Calu3 (cell line): Measurements from ENCODE around the gene TMCC1. TPM values are rescaled to one million over a fixed set of nuclear protein-coding genes. Genes with fewer than 3 reads are reported as not detected.

ENCODE experiments used
- BruUV-seq: library from RNA; stranded (reverse); fragments of 400-500 nt; replicated peaks from 2 replicates; lab custom pipeline; 2021; lab: Mats Ljungman, UMichigan
- CTCF ChIA-PET: fragments of 300-600 bp; sonication (Branson Sonifier 250); formaldehyde crosslinking; loops from one replicate; lab custom pipeline; 2022; ENCODE audit warnings: antibody characterized with exemption; lab: Charles Lee
- DNase-seq: peaks from one replicate; pipeline ENCODE4 v3.0.0; 2022
- H3K27ac Mint-ChIP-seq: one replicate; pipeline ENCODE4 v1.8.0; 2022; ENCODE audit warnings: mixed read lengths; ENCODE audit not compliant: unreplicated experiment
- H3K27me3 Mint-ChIP-seq: one replicate; pipeline ENCODE4 v1.8.0; 2022; ENCODE audit warnings: mixed read lengths; ENCODE audit not compliant: unreplicated experiment
- H3K36me3 Mint-ChIP-seq: one replicate; pipeline ENCODE4 v1.8.0; 2022; ENCODE audit warnings: mild to moderate bottlenecking, moderate library complexity, mixed read lengths; ENCODE audit not compliant: insufficient read depth, unreplicated experiment
- H3K4me1 Mint-ChIP-seq: one replicate; pipeline ENCODE4 v1.8.0; 2022; ENCODE audit warnings: mild to moderate bottlenecking, low read depth, mixed read lengths; ENCODE audit not compliant: unreplicated experiment
- H3K4me3 Mint-ChIP-seq: one replicate; pipeline ENCODE4 v1.8.0; 2022; ENCODE audit warnings: mild to moderate bottlenecking, low read depth, moderate library complexity, mixed read lengths; ENCODE audit not compliant: unreplicated experiment
- H3K9me3 Mint-ChIP-seq: one replicate; pipeline ENCODE4 v1.8.0; 2022; ENCODE audit warnings: low read depth, mixed read lengths; ENCODE audit not compliant: unreplicated experiment
- CTCF ChIP-seq: fragments of 200-600 bp; IDR thresholded peaks from one replicate; pipeline ENCODE4 v1.8.0; 2022; ENCODE audit warnings: antibody characterized with exemption; ENCODE audit not compliant: unreplicated experiment
- intact Hi-C: fragments of 100-400 bp; cut with micrococcal nuclease; formaldehyde crosslinking; loops from one replicate; pipeline ENCODE4 v1.10.0; 2022; ENCODE audit not compliant: unreplicated experiment
- total RNA-seq: library from RNA; stranded (reverse); gene quantifications from 2 replicates; pipeline ENCODE4 v1.2.3, GENCODE V29; 2022

The TMCC1 gene
- total RNA-seq, 1 experiment from 2014 or later: 57.2 TPM

- no peak for DNase-seq
- Mint-ChIP-seq H3K9me3 (no peaks in the 10 kb centered on the region), H3K27me3 (no peaks in the 10 kb centered on the region), H3K4me1 (peaks cover 5% of the 10 kb centered on the region), H3K36me3 (no peaks in the 10 kb centered on the region), H3K4me3 (no peak overlapping the region), H3K27ac (no peak overlapping the region)
- TF ChIP-seq CTCF: no peak
- no TSS peak for BruUV-seq
- intact Hi-C loops: no loop called here
- CTCF ChIA-PET: interaction anchor here (0.8 kb wide), 1 partner anchor 13 kb away, joined by 3 read pairs; no protein-coding TSS in a partner anchor
These were observed 123.9 kb downstream of the TMCC1 start for GRCh38 chr3:129769616-129770015.

GRCh38 chr3:129768728-129769127, 124.8 kb downstream of the TMCC1 start:
- Mint-ChIP-seq H3K4me1 (peaks cover 14% of the 10 kb centered on the region), H3K9me3 (no peaks in the 10 kb centered on the region)

GRCh38 chr3:129766135-129766534, 127.4 kb downstream of the TMCC1 start:
- DNase-seq: no peak

More at GRCh38 chr3:129768728-129769127, 124.8 kb downstream of the TMCC1 start:
- BruUV-seq: no TSS peak
- TF ChIP-seq CTCF: no peak
- no peak for DNase-seq
- Mint-ChIP-seq H3K27me3 (no peaks in the 10 kb centered on the region), H3K27ac (no peak overlapping the region), H3K4me3 (no peak overlapping the region), H3K36me3 (no peaks in the 10 kb centered on the region)
- CTCF ChIA-PET: interaction anchor here (0.6 kb wide), 1 partner anchor 22 kb away, joined by 5 read pairs; no protein-coding TSS in a partner anchor
- intact Hi-C loops: no loop called here

GRCh38 chr3:129764090-129764489, 129.4 kb downstream of the TMCC1 start:
- H3K4me3 Mint-ChIP-seq: no peak overlapping the region
- peaks cover 2% of the 10 kb centered on the region for H3K9me3 Mint-ChIP-seq
- CTCF ChIA-PET: interaction anchor here (0.7 to 1.6 kb wide), 3 partner anchors 22 to 924 kb away, joined by 3 to 7 read pairs (median 3); no protein-coding TSS in a partner anchor
- peaks cover 15% of the 10 kb centered on the region for H3K4me1 Mint-ChIP-seq
- no peak for TF ChIP-seq CTCF
- BruUV-seq: no TSS peak
- H3K27me3 Mint-ChIP-seq: no peaks in the 10 kb centered on the region
- peaks cover 8% of the 10 kb centered on the region for H3K36me3 Mint-ChIP-seq
- intact Hi-C loops: no loop called here
- H3K27ac Mint-ChIP-seq: peak overlapping the region; percentile 42
- DNase-seq: no peak

More at GRCh38 chr3:129766135-129766534, 127.4 kb downstream of the TMCC1 start:
- peaks cover 2% of the 10 kb centered on the region for H3K9me3 Mint-ChIP-seq
- H3K36me3 Mint-ChIP-seq: peaks cover 4% of the 10 kb centered on the region
- BruUV-seq: no TSS peak
- TF ChIP-seq CTCF: no peak
- H3K4me3 Mint-ChIP-seq: no peak overlapping the region
- no peaks in the 10 kb centered on the region for H3K27me3 Mint-ChIP-seq
- CTCF ChIA-PET: interaction anchor here (0.8 kb wide), 1 partner anchor 46 kb away, joined by 7 read pairs; no protein-coding TSS in a partner anchor
- no peak overlapping the region for H3K27ac Mint-ChIP-seq
- H3K4me1 Mint-ChIP-seq: peaks cover 15% of the 10 kb centered on the region
- intact Hi-C loops: no loop called here
